ENCODE results near the gene TMEM169.

DNA sequence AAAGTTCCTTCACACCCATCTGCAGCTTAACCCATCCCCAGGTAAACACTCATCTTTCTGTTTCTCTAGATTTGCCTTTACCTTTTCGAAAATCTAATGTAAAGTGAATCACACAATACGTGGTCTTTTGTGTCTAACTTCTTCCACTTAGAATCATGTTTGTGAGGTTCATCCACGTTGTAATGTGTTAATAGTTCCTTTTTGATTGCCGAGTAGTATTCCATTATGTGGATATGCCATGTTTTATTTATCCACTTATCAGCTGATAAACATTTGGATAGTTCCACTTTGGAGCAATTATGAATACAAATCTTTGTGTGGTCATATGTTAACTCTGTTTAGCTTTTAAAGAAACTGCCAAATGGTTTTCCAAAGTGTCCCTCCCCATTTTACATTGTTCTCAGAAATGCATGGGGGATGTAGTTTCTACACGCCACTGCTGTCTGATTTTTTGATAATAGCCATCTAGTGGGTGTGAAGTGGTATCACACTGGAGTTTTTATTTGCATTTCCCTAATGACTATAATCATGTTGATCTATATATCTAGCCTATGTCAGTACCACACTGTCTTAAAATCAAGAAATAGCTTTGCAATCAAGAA, 22.4 kb upstream of the TMEM169 start:
- TF ChIP-seq, protein P1, sequence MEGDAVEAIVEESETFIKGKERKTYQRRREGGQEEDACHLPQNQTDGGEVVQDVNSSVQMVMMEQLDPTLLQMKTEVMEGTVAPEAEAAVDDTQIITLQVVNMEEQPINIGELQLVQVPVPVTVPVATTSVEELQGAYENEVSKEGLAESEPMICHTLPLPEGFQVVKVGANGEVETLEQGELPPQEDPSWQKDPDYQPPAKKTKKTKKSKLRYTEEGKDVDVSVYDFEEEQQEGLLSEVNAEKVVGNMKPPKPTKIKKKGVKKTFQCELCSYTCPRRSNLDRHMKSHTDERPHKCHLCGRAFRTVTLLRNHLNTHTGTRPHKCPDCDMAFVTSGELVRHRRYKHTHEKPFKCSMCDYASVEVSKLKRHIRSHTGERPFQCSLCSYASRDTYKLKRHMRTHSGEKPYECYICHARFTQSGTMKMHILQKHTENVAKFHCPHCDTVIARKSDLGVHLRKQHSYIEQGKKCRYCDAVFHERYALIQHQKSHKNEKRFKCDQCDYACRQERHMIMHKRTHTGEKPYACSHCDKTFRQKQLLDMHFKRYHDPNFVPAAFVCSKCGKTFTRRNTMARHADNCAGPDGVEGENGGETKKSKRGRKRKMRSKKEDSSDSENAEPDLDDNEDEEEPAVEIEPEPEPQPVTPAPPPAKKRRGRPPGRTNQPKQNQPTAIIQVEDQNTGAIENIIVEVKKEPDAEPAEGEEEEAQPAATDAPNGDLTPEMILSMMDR (IDR thresholded peaks at IDR 0.05) = peak in 3 of 6 experiments; percentile 11 to 43 (median 17)
- TF ChIP-seq POLR2A (IDR thresholded peaks at IDR 0.05) = no peak

Data from esophagus squamous epithelium (tissue), 4 donors.